Measurements from ENCODE around the gene ZNF837. TPM values are rescaled to one million over a fixed set of nuclear protein-coding genes. Genes with fewer than 3 reads are reported as not detected.
"Not testable (repeated sequence)": the region's sequence is repeated elsewhere in the genome, so short reads cannot be mapped to it uniquely, and the experiment has no call there.

The ZNF837 gene
- total and polyA plus RNA-seq, 2 donors (not counting 1 experiment from before 2014, with no cell fraction given), result 4.2 to 4.9 TPM

DNA sequence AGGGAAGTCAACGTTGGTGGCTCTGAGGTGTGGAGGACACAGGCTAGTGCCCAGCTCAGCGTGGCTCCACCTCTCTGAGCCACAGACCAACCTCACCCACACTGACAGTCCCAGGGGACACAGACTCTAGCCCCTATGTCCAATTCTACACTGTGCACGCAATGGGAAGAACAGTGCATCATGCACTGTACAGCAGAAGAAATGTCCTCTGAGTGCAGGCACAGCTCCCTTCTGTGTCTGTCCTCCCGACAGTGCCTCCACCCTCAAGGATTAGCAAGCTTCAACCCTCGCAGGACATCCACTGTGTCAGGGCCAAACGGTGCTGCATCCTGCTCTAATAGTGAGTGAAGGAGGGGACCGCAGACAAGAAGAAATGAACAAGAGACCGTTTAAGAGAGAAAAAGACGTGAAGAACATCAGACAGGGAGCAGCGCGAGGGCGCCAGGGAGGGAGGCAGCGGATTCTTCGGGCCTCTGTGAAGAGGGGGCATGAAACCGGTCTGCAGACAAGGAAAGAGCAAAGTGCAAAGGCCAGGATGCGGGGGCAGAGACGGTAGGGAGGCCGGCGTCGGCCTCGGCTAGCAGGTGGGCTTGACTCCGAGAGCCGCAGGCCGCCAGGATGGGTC lies 681 bp downstream of the ZNF837 start:
- Histone ChIP-seq H3K4me3 (ENCODE audit: control extremely low read depth in 1 of 5, extremely low read depth in 1 of 5, insufficient read depth in 1 of 5, low read depth in 2 of 5, low read length in 4 of 5) (peak overlapping the region in 4 of 5 experiments; percentile 49 to 78 (median 72)), H3K27ac (ENCODE audit: low read length in 2 of 2) (peak overlapping the region; percentile 89), H3K79me2 (ENCODE audit: control insufficient read depth, insufficient read depth, low read length) (peaks cover 30% of the 10 kb centered on the region), H2AFZ (ENCODE audit: insufficient read depth, low read depth, low read length, poor library complexity, severe bottlenecking) (peak overlapping the region; percentile 90), H4K20me1 (ENCODE audit: control insufficient read depth, insufficient read depth, low read length, poor library complexity, severe bottlenecking) (no peaks in the 10 kb centered on the region), H3K9me3 (ENCODE audit: control extremely low read depth in 1 of 3, control insufficient read depth in 2 of 3, insufficient read depth in 1 of 3, low read length in 2 of 3) (no peaks in the 10 kb centered on the region), H3K4me2 (replicated peaks; ENCODE audit: low read depth, low read length, poor library complexity, severe bottlenecking) (peak overlapping the region; percentile 83), H3K27me3 (replicated peaks in 1 of 4; ENCODE audit: control extremely low read depth in 1 of 4, control insufficient read depth in 3 of 4, insufficient read depth in 4 of 4, low read length in 3 of 4) (no peaks in the 10 kb centered on the region), H3K4me1 (ENCODE audit: control insufficient read depth in 2 of 2, insufficient read depth in 2 of 2, low read length in 2 of 2) (peaks cover 20 to 28% of the 10 kb centered on the region in 2 donors), H3K36me3 (replicated peaks in 1 of 2; ENCODE audit: control extremely low read depth in 1 of 2, control insufficient read depth in 1 of 2, extremely low read depth in 1 of 2, insufficient read depth in 2 of 2, low read length in 1 of 2) (peaks cover 0 to 2% of the 10 kb centered on the region in 2 experiments), H3K9ac (ENCODE audit: low read length) (peak overlapping the region; percentile 76)
- H3K27me3 Mint-ChIP-seq, result no peaks in the 10 kb centered on the region
- peak overlapping the region; percentile 92 for H3K4me3 Mint-ChIP-seq
- DNase-seq, result no peak
- intact Hi-C loops (cut with micrococcal nuclease), result loop anchor here (1.0 to 2.0 kb wide), 2 partner anchors 71 to 139 kb away; partner anchors contain the start of genes ZBTB45 and ZNF324B
- WGBS (ENCODE audit: insufficient coverage), result 3% methylated on average over 22 of the region's 24 CpGs
- no peak for TF ChIP-seq EZH2 (IDR thresholded peaks at IDR 0.05; ENCODE audit: borderline replicate concordance, insufficient read depth, low read depth, low read length, poor library complexity, severe bottlenecking)
- TF ChIP-seq, protein P1, sequence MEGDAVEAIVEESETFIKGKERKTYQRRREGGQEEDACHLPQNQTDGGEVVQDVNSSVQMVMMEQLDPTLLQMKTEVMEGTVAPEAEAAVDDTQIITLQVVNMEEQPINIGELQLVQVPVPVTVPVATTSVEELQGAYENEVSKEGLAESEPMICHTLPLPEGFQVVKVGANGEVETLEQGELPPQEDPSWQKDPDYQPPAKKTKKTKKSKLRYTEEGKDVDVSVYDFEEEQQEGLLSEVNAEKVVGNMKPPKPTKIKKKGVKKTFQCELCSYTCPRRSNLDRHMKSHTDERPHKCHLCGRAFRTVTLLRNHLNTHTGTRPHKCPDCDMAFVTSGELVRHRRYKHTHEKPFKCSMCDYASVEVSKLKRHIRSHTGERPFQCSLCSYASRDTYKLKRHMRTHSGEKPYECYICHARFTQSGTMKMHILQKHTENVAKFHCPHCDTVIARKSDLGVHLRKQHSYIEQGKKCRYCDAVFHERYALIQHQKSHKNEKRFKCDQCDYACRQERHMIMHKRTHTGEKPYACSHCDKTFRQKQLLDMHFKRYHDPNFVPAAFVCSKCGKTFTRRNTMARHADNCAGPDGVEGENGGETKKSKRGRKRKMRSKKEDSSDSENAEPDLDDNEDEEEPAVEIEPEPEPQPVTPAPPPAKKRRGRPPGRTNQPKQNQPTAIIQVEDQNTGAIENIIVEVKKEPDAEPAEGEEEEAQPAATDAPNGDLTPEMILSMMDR (IDR thresholded peaks at IDR 0.05), result no peak
- ChIA-PET POLR2A (interaction anchor here (0.6 to 4.0 kb wide), 4 partner anchors 17 to 630 kb away, joined by 3 to 35 read pairs (median 4); partner anchors contain the start of gene ZNF497), CTCF (interaction anchor here (0.9 kb wide), 1 partner anchor 17 kb away, joined by 4 read pairs; no protein-coding TSS in a partner anchor)
- no peak for ATAC-seq (ENCODE audit: low read depth)
- peaks cover 26% of the 10 kb centered on the region for H3K4me1 Mint-ChIP-seq
- H3K9me3 Mint-ChIP-seq (ENCODE audit: insufficient read depth), result no peaks in the 10 kb centered on the region
- peak overlapping the region; percentile 95 for H3K27ac Mint-ChIP-seq

DNA sequence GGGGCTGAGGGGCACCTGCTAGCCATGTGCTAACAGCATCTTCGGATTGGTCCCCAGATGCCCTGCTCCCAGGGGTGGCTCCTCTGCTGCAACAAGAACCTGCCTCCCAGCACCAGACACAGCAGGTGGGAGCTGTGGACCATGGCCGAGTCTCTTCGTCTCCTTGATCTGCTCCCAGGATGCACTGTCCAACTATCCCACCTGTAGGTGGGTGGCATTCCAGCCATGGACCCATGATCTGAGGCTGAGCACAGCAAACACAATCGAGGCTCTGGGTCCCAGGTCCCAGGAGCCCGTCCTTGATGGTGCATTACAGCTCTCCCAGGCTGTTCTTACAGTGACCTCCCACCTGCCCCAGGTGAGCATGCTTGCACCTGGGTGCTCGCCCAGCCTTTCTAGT lies 1.6 kb downstream of the ZNF837 start:
- Mint-ChIP-seq H3K27ac (peak overlapping the region; percentile 95), H3K4me3 (peak overlapping the region; percentile 92), H3K27me3 (no peaks in the 10 kb centered on the region), H3K9me3 (ENCODE audit: insufficient read depth) (no peaks in the 10 kb centered on the region), H3K4me1 (peaks cover 26% of the 10 kb centered on the region)
- TF ChIP-seq, protein P1 (IDR thresholded peaks at IDR 0.05), result no peak
- TF ChIP-seq EZH2 (IDR thresholded peaks at IDR 0.05; ENCODE audit: borderline replicate concordance, insufficient read depth, low read depth, low read length, poor library complexity, severe bottlenecking), result no peak
- Histone ChIP-seq H3K4me3 (ENCODE audit: control extremely low read depth in 1 of 5, extremely low read depth in 1 of 5, insufficient read depth in 1 of 5, low read depth in 2 of 5, low read length in 4 of 5) (no peak overlapping the region), H3K27ac (ENCODE audit: low read length in 2 of 2) (no peak overlapping the region), H3K79me2 (ENCODE audit: control insufficient read depth, insufficient read depth, low read length) (peaks cover 22% of the 10 kb centered on the region), H3K36me3 (replicated peaks in 1 of 2; ENCODE audit: control extremely low read depth in 1 of 2, control insufficient read depth in 1 of 2, extremely low read depth in 1 of 2, insufficient read depth in 2 of 2, low read length in 1 of 2) (peaks cover 0 to 2% of the 10 kb centered on the region in 2 experiments), H2AFZ (ENCODE audit: insufficient read depth, low read depth, low read length, poor library complexity, severe bottlenecking) (no peak overlapping the region), H3K27me3 (replicated peaks in 1 of 4; ENCODE audit: control extremely low read depth in 1 of 4, control insufficient read depth in 3 of 4, insufficient read depth in 4 of 4, low read length in 3 of 4) (no peaks in the 10 kb centered on the region), H3K4me1 (ENCODE audit: control insufficient read depth in 2 of 2, insufficient read depth in 2 of 2, low read length in 2 of 2) (peaks cover 20 to 28% of the 10 kb centered on the region in 2 donors), H4K20me1 (ENCODE audit: control insufficient read depth, insufficient read depth, low read length, poor library complexity, severe bottlenecking) (no peaks in the 10 kb centered on the region), H3K9ac (ENCODE audit: low read length) (no peak overlapping the region), H3K4me2 (replicated peaks; ENCODE audit: low read depth, low read length, poor library complexity, severe bottlenecking) (peak overlapping the region; percentile 83), H3K9me3 (ENCODE audit: control extremely low read depth in 1 of 3, control insufficient read depth in 2 of 3, insufficient read depth in 1 of 3, low read length in 2 of 3) (no peaks in the 10 kb centered on the region)
- ATAC-seq (ENCODE audit: low read depth), result no peak
- ChIA-PET POLR2A (interaction anchor here (0.6 to 4.0 kb wide), 2 partner anchors 16 to 529 kb away, joined by 3 to 35 read pairs; partner anchors contain the start of gene ZNF497), CTCF (interaction anchor here (0.9 kb wide), 1 partner anchor 16 kb away, joined by 4 read pairs; no protein-coding TSS in a partner anchor)
- 90% methylated on average over 6 of the region's 6 CpGs for WGBS (ENCODE audit: insufficient coverage)
- DNase-seq, result no peak
- intact Hi-C loops (cut with micrococcal nuclease), result no loop called here

DNA sequence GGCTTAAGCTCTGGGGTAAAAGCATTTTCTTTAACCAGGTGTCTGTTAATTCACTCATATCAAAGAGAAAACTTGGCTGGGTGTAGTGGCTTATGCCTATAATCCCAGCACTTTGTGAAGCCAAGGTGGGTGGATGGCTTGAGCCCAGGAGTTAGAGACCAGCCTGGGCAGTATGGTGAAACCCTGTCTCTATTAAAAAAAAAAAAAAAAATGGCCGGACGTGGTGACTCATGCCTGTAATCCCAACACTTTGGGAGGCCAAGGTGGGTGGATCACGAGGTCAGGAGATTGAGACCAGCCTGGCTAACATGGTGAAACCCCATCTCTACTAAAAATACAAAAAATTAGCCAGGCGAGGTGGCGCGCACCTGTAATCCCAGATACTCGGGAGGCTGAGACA lies 4.1 kb downstream of the ZNF837 start:
- H3K36me3 ChIP-seq (replicated peaks in 1 of 2; ENCODE audit: control extremely low read depth in 1 of 2, control insufficient read depth in 1 of 2, extremely low read depth in 1 of 2, insufficient read depth in 2 of 2, low read length in 1 of 2); intact Hi-C loops (cut with micrococcal nuclease); H3K9ac ChIP-seq (ENCODE audit: low read length); H3K27me3 ChIP-seq (replicated peaks in 1 of 4; ENCODE audit: control extremely low read depth in 1 of 4, control insufficient read depth in 3 of 4, insufficient read depth in 4 of 4, low read length in 3 of 4); H3K27ac Mint-ChIP-seq; H4K20me1 ChIP-seq (ENCODE audit: control insufficient read depth, insufficient read depth, low read length, poor library complexity, severe bottlenecking); CTCF ChIA-PET; H3K9me3 ChIP-seq (ENCODE audit: control extremely low read depth in 1 of 3, control insufficient read depth in 2 of 3, insufficient read depth in 1 of 3, low read length in 2 of 3); H2AFZ ChIP-seq (ENCODE audit: insufficient read depth, low read depth, low read length, poor library complexity, severe bottlenecking); H3K27me3 Mint-ChIP-seq; ATAC-seq (ENCODE audit: low read depth); H3K4me3 Mint-ChIP-seq; H3K4me3 ChIP-seq (ENCODE audit: control extremely low read depth in 1 of 5, extremely low read depth in 1 of 5, insufficient read depth in 1 of 5, low read depth in 2 of 5, low read length in 4 of 5); H3K4me2 ChIP-seq (replicated peaks; ENCODE audit: low read depth, low read length, poor library complexity, severe bottlenecking); POLR2A ChIA-PET; H3K9me3 Mint-ChIP-seq (ENCODE audit: insufficient read depth); H3K27ac ChIP-seq (ENCODE audit: low read length in 2 of 2); DNase-seq: not testable (repeated sequence)
- peaks cover 25% of the 10 kb centered on the region for H3K79me2 ChIP-seq (ENCODE audit: control insufficient read depth, insufficient read depth, low read length)
- H3K4me1 Mint-ChIP-seq, result peaks cover 20% of the 10 kb centered on the region
- H3K4me1 ChIP-seq (ENCODE audit: control insufficient read depth in 2 of 2, insufficient read depth in 2 of 2, low read length in 2 of 2), result peaks cover 15 to 21% of the 10 kb centered on the region in 2 donors
- 100% methylated on average over 1 of the region's 7 CpGs for WGBS (ENCODE audit: insufficient coverage)
